ENCODE data around the gene RNF224.
A peak's percentile ranks its signal among the peaks of the same experiment; 100 is the strongest.

The RNF224 gene

GRCh38 chr9:137190315-137190856 lies 36.9 kb upstream of the RNF224 start:
- Histone ChIP-seq H3F3A (ENCODE audit: insufficient read depth) (no peaks in the 10 kb centered on the region), H3K27me3 (ENCODE audit: low read length) (no peaks in the 10 kb centered on the region), H3K79me2 (ENCODE audit: insufficient read depth, low read length) (peaks cover 20% of the 10 kb centered on the region), H4K20me1 (ENCODE audit: low read depth, low read length) (no peaks in the 10 kb centered on the region), H3K4me3 (ENCODE audit: insufficient read depth, low read length, poor library complexity, severe bottlenecking) (no peak overlapping the region), H3K27ac (ENCODE audit: low read depth, low read length) (no peak overlapping the region), H3K9me3 (ENCODE audit: insufficient read depth, low read length) (no peaks in the 10 kb centered on the region), H3K4me2 (ENCODE audit: low read depth, low read length, poor library complexity, severe bottlenecking) (peak overlapping the region; percentile 60), H3K9me2 (replicated peaks; ENCODE audit: insufficient read depth, low read length) (no peaks in the 10 kb centered on the region), H3K36me3 (ENCODE audit: low read length) (no peaks in the 10 kb centered on the region), H3K9ac (ENCODE audit: low read length) (peak overlapping the region; percentile 97; the same call in 1 of the 2 replicates), H2AFZ (ENCODE audit: low read depth, low read length, severe bottlenecking) (no peak overlapping the region)
- TF ChIP-seq, protein P1, sequence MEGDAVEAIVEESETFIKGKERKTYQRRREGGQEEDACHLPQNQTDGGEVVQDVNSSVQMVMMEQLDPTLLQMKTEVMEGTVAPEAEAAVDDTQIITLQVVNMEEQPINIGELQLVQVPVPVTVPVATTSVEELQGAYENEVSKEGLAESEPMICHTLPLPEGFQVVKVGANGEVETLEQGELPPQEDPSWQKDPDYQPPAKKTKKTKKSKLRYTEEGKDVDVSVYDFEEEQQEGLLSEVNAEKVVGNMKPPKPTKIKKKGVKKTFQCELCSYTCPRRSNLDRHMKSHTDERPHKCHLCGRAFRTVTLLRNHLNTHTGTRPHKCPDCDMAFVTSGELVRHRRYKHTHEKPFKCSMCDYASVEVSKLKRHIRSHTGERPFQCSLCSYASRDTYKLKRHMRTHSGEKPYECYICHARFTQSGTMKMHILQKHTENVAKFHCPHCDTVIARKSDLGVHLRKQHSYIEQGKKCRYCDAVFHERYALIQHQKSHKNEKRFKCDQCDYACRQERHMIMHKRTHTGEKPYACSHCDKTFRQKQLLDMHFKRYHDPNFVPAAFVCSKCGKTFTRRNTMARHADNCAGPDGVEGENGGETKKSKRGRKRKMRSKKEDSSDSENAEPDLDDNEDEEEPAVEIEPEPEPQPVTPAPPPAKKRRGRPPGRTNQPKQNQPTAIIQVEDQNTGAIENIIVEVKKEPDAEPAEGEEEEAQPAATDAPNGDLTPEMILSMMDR (IDR thresholded peaks at IDR 0.05; ENCODE audit: insufficient read depth, low read length, poor library complexity, severe bottlenecking): no peak
- TF ChIP-seq EZH2phosphoT487 (conservative IDR thresholded peaks at IDR 0.05; ENCODE audit: low read length): no peak

GRCh38 chr9:137191245-137191644 lies 36.1 kb upstream of the RNF224 start:
- Histone ChIP-seq H3K9me2 (replicated peaks; ENCODE audit: insufficient read depth, low read length) (no peaks in the 10 kb centered on the region), H3K9ac (ENCODE audit: low read length) (no peak overlapping the region), H3K79me2 (ENCODE audit: insufficient read depth, low read length) (peaks cover 20% of the 10 kb centered on the region), H3F3A (ENCODE audit: insufficient read depth) (no peaks in the 10 kb centered on the region), H3K4me2 (ENCODE audit: low read depth, low read length, poor library complexity, severe bottlenecking) (no peak overlapping the region), H3K4me3 (ENCODE audit: insufficient read depth, low read length, poor library complexity, severe bottlenecking) (no peak overlapping the region), H3K27me3 (ENCODE audit: low read length) (no peaks in the 10 kb centered on the region), H3K36me3 (ENCODE audit: low read length) (no peaks in the 10 kb centered on the region), H3K27ac (ENCODE audit: low read depth, low read length) (no peak overlapping the region), H3K9me3 (ENCODE audit: insufficient read depth, low read length) (no peaks in the 10 kb centered on the region), H4K20me1 (ENCODE audit: low read depth, low read length) (no peaks in the 10 kb centered on the region), H2AFZ (ENCODE audit: low read depth, low read length, severe bottlenecking) (no peak overlapping the region)
- TF ChIP-seq, protein P1 (IDR thresholded peaks at IDR 0.05; ENCODE audit: insufficient read depth, low read length, poor library complexity, severe bottlenecking): no peak
- no peak for TF ChIP-seq EZH2phosphoT487 (conservative IDR thresholded peaks at IDR 0.05; ENCODE audit: low read length)

GRCh38 chr9:137191691-137192447 lies 35.4 kb upstream of the RNF224 start:
- H3K27me3 ChIP-seq (ENCODE audit: low read length): no peaks in the 10 kb centered on the region
- TF ChIP-seq, protein P1 (IDR thresholded peaks at IDR 0.05; ENCODE audit: insufficient read depth, low read length, poor library complexity, severe bottlenecking): no peak
- TF ChIP-seq EZH2phosphoT487 (conservative IDR thresholded peaks at IDR 0.05; ENCODE audit: low read length): no peak
- H3K36me3 ChIP-seq (ENCODE audit: low read length): no peaks in the 10 kb centered on the region
- H3K4me2 ChIP-seq (ENCODE audit: low read depth, low read length, poor library complexity, severe bottlenecking): no peak overlapping the region
- H4K20me1 ChIP-seq (ENCODE audit: low read depth, low read length): no peaks in the 10 kb centered on the region
- no peak overlapping the region for H3K9ac ChIP-seq (ENCODE audit: low read length)
- no peak overlapping the region for H2AFZ ChIP-seq (ENCODE audit: low read depth, low read length, severe bottlenecking)
- no peak overlapping the region for H3K4me3 ChIP-seq (ENCODE audit: insufficient read depth, low read length, poor library complexity, severe bottlenecking)
- no peak overlapping the region for H3K27ac ChIP-seq (ENCODE audit: low read depth, low read length)
- H3F3A ChIP-seq (ENCODE audit: insufficient read depth): no peaks in the 10 kb centered on the region
- peaks cover 20% of the 10 kb centered on the region for H3K79me2 ChIP-seq (ENCODE audit: insufficient read depth, low read length)
- H3K9me2 ChIP-seq (replicated peaks; ENCODE audit: insufficient read depth, low read length): no peaks in the 10 kb centered on the region
- H3K9me3 ChIP-seq (ENCODE audit: insufficient read depth, low read length): no peaks in the 10 kb centered on the region

Measured in SU-DHL-6 (cell line).